HG03520 (cell line): ENCODE measurements around the gene CHRNB2.

Experiments
- ATAC-seq: cut with Tn5 transposase; IDR thresholded peaks from one replicate; pipeline ENCODE4 v1.9.1; 2021; ENCODE audit warnings: mild to moderate bottlenecking, moderate library complexity; ENCODE audit not compliant: unreplicated experiment

Gene CHRNB2

DNA sequence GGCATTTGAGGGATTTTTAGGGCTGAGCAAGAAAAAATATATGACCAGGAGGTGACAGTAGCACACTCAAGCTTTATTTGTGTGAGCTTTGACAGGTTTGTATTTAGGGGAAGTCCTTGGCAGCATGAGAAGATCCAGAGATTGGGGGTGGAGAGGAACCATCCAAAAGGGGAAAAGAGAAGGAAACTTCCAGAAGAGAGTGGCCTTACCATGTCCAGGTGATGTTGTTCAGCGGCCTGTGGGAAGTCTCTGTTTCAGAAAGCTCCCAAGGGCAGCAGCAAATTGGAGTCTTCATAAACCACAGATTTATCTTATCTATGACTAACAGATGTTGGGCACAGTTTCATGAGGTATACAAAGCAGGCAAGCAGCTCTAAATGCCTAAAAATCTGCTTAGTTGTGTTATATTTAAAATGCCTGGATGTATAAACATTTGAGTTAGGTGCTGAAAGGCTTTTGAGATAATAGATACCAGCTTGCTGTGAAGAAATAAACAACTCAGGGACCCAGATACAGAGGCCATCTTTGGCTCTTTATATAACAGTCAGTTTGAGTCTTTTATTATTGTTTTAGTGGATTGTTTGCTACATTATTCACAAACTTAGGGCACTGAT, 61.6 kb downstream of the CHRNB2 start:
- no peak for ATAC-seq
